H1 (cell line): ENCODE measurements around the gene CBS. TPM values are rescaled to one million over a fixed set of nuclear protein-coding genes. Genes with fewer than 3 reads are reported as not detected.

Experiments used
- CTCF ChIA-PET: fragments of 300-600 bp; sonication (Branson Sonifier 250); formaldehyde crosslinking; loops from one replicate; lab custom pipeline; 2021; ENCODE audit not compliant: partially characterized antibody; lab: Charles Lee
- POLR2A ChIA-PET: fragments of 300-600 bp; sonication (Branson Sonifier 250); formaldehyde crosslinking; loops from one replicate; lab custom pipeline; 2021; ENCODE audit warnings: inconsistent platforms; ENCODE audit not compliant: partially characterized antibody; lab: Charles Lee
- DNase-seq, 2 experiments: peaks; one replicate each; pipeline versions ENCODE4 v3.0.0 to v3.0.0-alpha.2; 2010 to 2022; ENCODE audit warnings: low spot score in 2 of 2, low read depth in 1 of 2, mixed read lengths in 1 of 2
- FAIRE-seq: peaks from 2 replicates; lab custom pipeline; 2011; peaks lifted over from hg19 to GRCh38; lab: Jason Lieb, UNC
- H2AFZ ChIP-seq: 2 replicates; pipeline ENCODE4 v1.8.1; 2012; ENCODE audit warnings: low read length, inconsistent platforms
- H2AK5ac ChIP-seq: 2 replicates; pipeline ENCODE4 v1.6.1; 2013; ENCODE audit warnings: low read depth, low read length
- H2BK120ac ChIP-seq: replicated peaks from 2 replicates; pipeline ENCODE3; 2013; ENCODE audit warnings: low read depth, low read length, inconsistent platforms
- H2BK12ac ChIP-seq: 2 replicates; pipeline ENCODE4 v1.6.1; 2013; ENCODE audit warnings: low read depth, low read length
- H2BK15ac ChIP-seq: 2 replicates; pipeline ENCODE4 v1.6.1; 2013; ENCODE audit warnings: low read length
- H2BK20ac ChIP-seq: 2 replicates; pipeline ENCODE4 v1.6.1; 2013; ENCODE audit warnings: low read length
- H2BK5ac ChIP-seq: 2 replicates; pipeline ENCODE4 v1.6.1; 2013; ENCODE audit warnings: low read depth, low read length
- H3K14ac ChIP-seq: 2 replicates; pipeline ENCODE4 v1.6.1; 2013; ENCODE audit warnings: inconsistent platforms; ENCODE audit not compliant: insufficient read length
- H3K18ac ChIP-seq: 2 replicates; pipeline ENCODE4 v1.6.1; 2013; ENCODE audit warnings: low read length; ENCODE audit errors: extremely low read depth
- H3K23ac ChIP-seq: 2 replicates; pipeline ENCODE4 v1.6.1; 2013; ENCODE audit warnings: inconsistent platforms; ENCODE audit not compliant: insufficient read length
- H3K23me2 ChIP-seq: 2 replicates; pipeline ENCODE4 v1.6.1; 2013; ENCODE audit warnings: low read depth, low read length
- H3K27ac ChIP-seq: 2 replicates; pipeline ENCODE4 v1.6.1; 2011; ENCODE audit warnings: low read depth, low read length, inconsistent platforms
- H3K27me3 ChIP-seq, 4 experiments: replicated peaks in 1 of 4; 1 replicate in 1 of 4; 2 replicates in 3 of 4; pipeline versions ENCODE4 v1.6.1 to v1.8.1; 2011 to 2013; ENCODE audit warnings: low read length in 3 of 4, mild to moderate bottlenecking in 3 of 4, inconsistent platforms in 2 of 4, mixed read lengths in 2 of 4, moderate library complexity in 1 of 4; ENCODE audit not compliant: control insufficient read depth in 3 of 4, insufficient read depth in 3 of 4; ENCODE audit errors: extremely low read depth in 1 of 4
- H3K36me3 ChIP-seq, 4 experiments: 2 replicates each; pipeline versions ENCODE4 v1.6.1 to v1.8.1; 2011 to 2013; ENCODE audit warnings: mild to moderate bottlenecking in 4 of 4, low read length in 3 of 4, moderate library complexity in 2 of 4, control low read depth in 1 of 4, inconsistent platforms in 1 of 4; ENCODE audit not compliant: insufficient read depth in 4 of 4, control insufficient read depth in 2 of 4
- H3K4ac ChIP-seq: replicated peaks from 2 replicates; pipeline ENCODE3; 2013; ENCODE audit warnings: low read length, low read depth, mixed read lengths, inconsistent platforms; ENCODE audit not compliant: insufficient read length
- H3K4me1 ChIP-seq, 4 experiments: replicated peaks in 1 of 4; 1 replicate in 1 of 4; 2 replicates in 3 of 4; pipeline versions ENCODE4 v1.6.1 to v1.8.1; 2011 to 2013; ENCODE audit warnings: low read length in 3 of 4, inconsistent platforms in 2 of 4, mixed read lengths in 1 of 4; ENCODE audit not compliant: insufficient read depth in 4 of 4, control insufficient read depth in 3 of 4
- H3K4me2 ChIP-seq, 2 experiments: 2 replicates each; pipeline versions ENCODE4 v1.6.1 to v1.8.1; 2011 to 2013; ENCODE audit warnings: low read depth in 2 of 2, low read length in 2 of 2, control low read depth in 1 of 2, inconsistent platforms in 1 of 2, mild to moderate bottlenecking in 1 of 2; ENCODE audit not compliant: insufficient read depth in 1 of 2
- H3K4me3 ChIP-seq, 4 experiments: fragments of 200-600, 300-600 bp in 1 of 4; sonication (generic), shearing (Covaris generic), sonication (Bioruptor Twin) in 1 of 4; 2 replicates each; pipeline versions ENCODE4 v1.5.1 to v1.8.1; 2011 to 2016; ENCODE audit warnings: low read length in 4 of 4, low read depth in 3 of 4, control low read depth in 2 of 4, inconsistent platforms in 2 of 4, mild to moderate bottlenecking in 2 of 4, mixed read lengths in 1 of 4, moderate library complexity in 1 of 4; ENCODE audit not compliant: insufficient read depth in 2 of 4; ENCODE audit errors: extremely low read depth in 1 of 4
- H3K56ac ChIP-seq: replicated peaks from 2 replicates; pipeline ENCODE3; 2013; ENCODE audit warnings: low read depth, mild to moderate bottlenecking, mixed read lengths, low read length, inconsistent platforms; ENCODE audit not compliant: insufficient read length
- H3K79me1 ChIP-seq: 2 replicates; pipeline ENCODE4 v1.6.1; 2013; ENCODE audit warnings: low read depth, low read length, control low read depth
- H3K79me2 ChIP-seq, 2 experiments: 2 replicates each; pipeline versions ENCODE4 v1.6.1 to v1.8.1; 2012 to 2013; ENCODE audit warnings: low read length in 2 of 2, mild to moderate bottlenecking in 2 of 2, inconsistent platforms in 1 of 2; ENCODE audit not compliant: insufficient read depth in 2 of 2, control insufficient read depth in 1 of 2
- H3K9ac ChIP-seq, 4 experiments: replicated peaks in 1 of 4; 1 replicate in 1 of 4; 2 replicates in 3 of 4; pipeline versions ENCODE4 v1.6.1 to v1.8.1; 2011 to 2013; ENCODE audit warnings: low read depth in 3 of 4, low read length in 3 of 4, control low read depth in 2 of 4, mild to moderate bottlenecking in 2 of 4, moderate library complexity in 2 of 4, inconsistent platforms in 1 of 4; ENCODE audit errors: extremely low read depth in 1 of 4
- H3K9me3 ChIP-seq, 2 experiments: 2 replicates each; pipeline versions ENCODE4 v1.6.1 to v1.8.1; 2012 to 2013; ENCODE audit warnings: mild to moderate bottlenecking in 2 of 2, moderate library complexity in 2 of 2, control low read depth in 1 of 2, inconsistent platforms in 1 of 2, low read depth in 1 of 2, low read length in 1 of 2, mixed read lengths in 1 of 2; ENCODE audit not compliant: insufficient read depth in 2 of 2
- H4K20me1 ChIP-seq, 2 experiments: replicated peaks in 1 of 2; 2 replicates each; pipeline versions ENCODE3 to v1.8.1; 2011 to 2013; ENCODE audit warnings: inconsistent platforms in 2 of 2, low read length in 2 of 2, mild to moderate bottlenecking in 1 of 2; ENCODE audit not compliant: insufficient read depth in 2 of 2, control insufficient read depth in 1 of 2
- H4K5ac ChIP-seq: 2 replicates; pipeline ENCODE4 v1.6.1; 2013; ENCODE audit warnings: low read length, low read depth, mixed read lengths, inconsistent platforms; ENCODE audit not compliant: insufficient read length
- H4K8ac ChIP-seq: 2 replicates; pipeline ENCODE4 v1.8.0; 2013; ENCODE audit warnings: mild to moderate bottlenecking, moderate library complexity, low read length, inconsistent platforms; ENCODE audit not compliant: insufficient read depth; ENCODE audit errors: extremely low read depth
- H4K91ac ChIP-seq: replicated peaks from 2 replicates; pipeline ENCODE3; 2013; ENCODE audit warnings: low read length, mixed read lengths, inconsistent platforms; ENCODE audit not compliant: insufficient read length
- CTCF ChIP-seq, 3 experiments: IDR thresholded peaks; 1 replicate in 2 of 3; 2 replicates in 1 of 3; pipeline versions ENCODE4 v1.5.1 to v1.6.1; 2011; ENCODE audit warnings: low read length in 3 of 3, mild to moderate bottlenecking in 3 of 3, inconsistent platforms in 2 of 3, low read depth in 1 of 3, moderate library complexity in 1 of 3; ENCODE audit not compliant: insufficient read depth in 1 of 3; ENCODE audit errors: control extremely low read depth in 1 of 3
- KDM5A ChIP-seq: fragments of 200-600 bp; IDR thresholded peaks from 2 replicates; pipeline ENCODE4 v1.7.1; 2012; ENCODE audit warnings: mild to moderate bottlenecking, low read length, inconsistent platforms, mixed read lengths
- NANOG ChIP-seq: IDR thresholded peaks from 2 replicates; pipeline ENCODE4 v1.6.1; 2011; ENCODE audit warnings: low read length, low read depth, mild to moderate bottlenecking, inconsistent platforms; ENCODE audit not compliant: insufficient read depth, poor library complexity, severe bottlenecking
- WGBS, 2 experiments: shearing (Covaris generic) in 1 of 2; methylation state at CpG; one replicate each; pipeline versions ENCODE4 v1.1.6 to v1.1.7; 2013 to 2015; ENCODE audit warnings: low lambda C conversion rate in 2 of 2, mixed read lengths in 2 of 2, inconsistent platforms in 1 of 2, low coverage in 1 of 2, missing lambda C conversion rate in 1 of 2; ENCODE audit not compliant: insufficient replicate concordance in 2 of 2, insufficient coverage in 1 of 2, insufficient read length in 1 of 2; ENCODE audit errors: extremely low coverage in 1 of 2, missing lambda C conversion rate in 1 of 2; 5-methylcytosine and 5-hydroxymethylcytosine counted together
- polyA plus RNA-seq, 7 experiments: library from polyadenylated mRNA; depleted of rRNA in 3 of 7; stranded (reverse) in 5 of 7; unstranded in 2 of 7; fragments of >200 nt in 5 of 7; fragments of 200-250 nt in 2 of 7; gene quantifications; 1 replicate in 5 of 7; 2 replicates in 1 of 7; 4 replicates in 1 of 7; pipeline versions ENCODE4 v1.2.1 to v1.2.3, GENCODE V29; 2011 to 2013; ENCODE audit warnings: missing spikeins in 2 of 7, mixed read lengths in 2 of 7
- total RNA-seq: library from RNA; stranded (reverse); fragmentation: NEBNext Ultra II Directional; extraction: Animal tissue kit (Norgen Biotek cat#: 25700); gene quantifications from 2 replicates; pipeline ENCODE4 v1.2.1, GENCODE V29; 2021

Gene CBS
- total and polyA plus RNA-seq, 2 of the 8 experiments (the other 6 are each of a cell fraction or from before 2014, with no cell fraction given): 114 to 455 TPM

- Histone ChIP-seq H3K4ac (no peak overlapping the region), H2AFZ (no peak overlapping the region), H3K9ac (no peak overlapping the region), H3K36me3 (peaks cover 7 to 37% (median 13%) of the 10 kb centered on the region in 4 experiments; a peak in 6 of 8 replicates), H3K4me1 (no peaks in the 10 kb centered on the region), H3K23me2 (no peaks in the 10 kb centered on the region), H3K79me2 (no peaks in the 10 kb centered on the region), H4K20me1 (no peaks in the 10 kb centered on the region), H3K14ac (no peak overlapping the region), H4K5ac (no peak overlapping the region), H2BK12ac (no peak overlapping the region), H3K27ac (no peak overlapping the region), H2AK5ac (no peak overlapping the region), H3K9me3 (no peaks in the 10 kb centered on the region), H3K56ac (no peak overlapping the region)
- ChIA-PET POLR2A (no interaction called here), CTCF (no interaction called here)
- DNase-seq: no peak
- TF ChIP-seq CTCF (IDR thresholded peaks at IDR 0.05; ENCODE audit: control extremely low read depth in 1 of 3, insufficient read depth in 1 of 3, low read depth in 1 of 3, low read length in 3 of 3) (no peak), NANOG (no peak), KDM5A (no peak)
- TF ChIP-seq, all 59 proteins: peak for 0
- no peak overlapping the region for H4K91ac ChIP-seq
- H3K4me2 ChIP-seq: no peak overlapping the region
- no peak overlapping the region for H4K8ac ChIP-seq
- no peaks in the 10 kb centered on the region for H3K27me3 ChIP-seq
- no peak overlapping the region for H3K23ac ChIP-seq
- H3K18ac ChIP-seq: no peak overlapping the region
- no peak overlapping the region for H2BK120ac ChIP-seq
- peaks cover 2% of the 10 kb centered on the region; the same call in 1 of the 2 replicates for H3K79me1 ChIP-seq
- 95% methylated on average over 13 of the region's 13 CpGs; no CpG with 5 or more reads in 1 of the 2 experiments for WGBS, 2 experiments
- no peak overlapping the region for H2BK5ac ChIP-seq
- H2BK15ac ChIP-seq: no peak overlapping the region
- no peak overlapping the region for H3K4me3 ChIP-seq
- H2BK20ac ChIP-seq: no peak overlapping the region
- no peak for FAIRE-seq
Observed at GRCh38 chr21:43016728-43017127, 58.9 kb downstream of the CBS start.
